ENCODE data around the gene TCTN1.

DNA sequence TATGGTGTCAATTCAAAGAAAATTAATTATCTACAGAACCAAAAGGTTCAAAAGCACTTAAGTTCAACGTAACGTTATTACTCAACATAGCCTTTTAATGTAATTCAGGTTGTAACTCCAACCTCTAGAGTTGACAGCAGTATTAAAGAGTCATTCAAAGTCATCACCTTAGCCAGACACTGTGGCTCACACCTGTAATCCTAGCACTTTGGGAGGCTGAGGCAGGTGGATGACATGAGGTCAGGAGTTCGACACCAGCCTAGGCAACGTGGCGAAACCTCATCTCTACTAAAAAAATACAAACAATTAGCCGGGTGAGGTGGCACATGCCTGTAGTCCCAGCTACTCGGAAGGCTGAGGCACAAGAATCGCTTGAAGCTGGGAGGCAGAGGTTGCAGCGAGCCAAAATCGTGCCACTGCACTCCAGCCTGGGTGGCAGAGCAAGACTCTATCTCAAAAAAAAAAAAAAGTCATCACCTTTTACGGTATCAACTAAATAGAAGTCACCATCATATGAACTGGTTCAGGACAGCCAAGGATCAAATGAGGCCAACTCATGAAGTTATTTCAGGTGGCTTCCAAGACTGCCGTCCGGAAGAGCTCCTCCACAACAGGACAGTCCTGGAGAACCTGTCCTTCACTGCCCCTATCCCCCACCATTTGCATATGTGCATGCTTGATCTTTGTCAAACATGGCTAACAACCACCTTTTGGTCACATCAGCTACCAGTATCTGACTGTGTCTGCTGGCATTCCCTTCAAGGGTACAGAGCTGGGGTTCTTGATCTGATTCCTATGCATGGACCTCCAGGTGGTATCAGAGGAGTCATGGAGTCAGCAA, 35.0 kb upstream of the TCTN1 start:
- TF ChIP-seq POLR2AphosphoS5 (IDR thresholded peaks at IDR 0.05; ENCODE audit: insufficient read depth, low read depth, low read length) (no peak), EZH2 (IDR thresholded peaks at IDR 0.05; ENCODE audit: borderline replicate concordance, low read depth, low read length, severe bottlenecking) (no peak), CTCF (IDR thresholded peaks at IDR 0.05; ENCODE audit: extremely low read depth in 1 of 2, insufficient read depth in 1 of 2, low read depth in 1 of 2, low read length in 2 of 2) (no peak), POLR2A (IDR thresholded peaks at IDR 0.05; ENCODE audit: low read depth, low read length) (no peak)
